Measurements from ENCODE around the gene KCNH2. TPM values are rescaled to one million over a fixed set of nuclear protein-coding genes. Genes with fewer than 3 reads are reported as not detected.

The KCNH2 gene
- total RNA-seq, 2 donors from 2014 or later, result 1.1 to 1.9 TPM

GRCh38 chr7:151020231-151020630 lies 42.1 kb upstream of the KCNH2 start:
- Mint-ChIP-seq H3K27me3 (ENCODE audit: insufficient read depth) (peaks cover 88% of the 10 kb centered on the region), H3K4me3 (no peak overlapping the region), H3K27ac (no peak overlapping the region), H3K36me3 (ENCODE audit: low read depth) (no peaks in the 10 kb centered on the region), H3K4me1 (peaks cover 21% of the 10 kb centered on the region), H3K9me3 (peaks cover 3% of the 10 kb centered on the region)
- H3K36me3 ChIP-seq (ENCODE audit: control insufficient read depth, insufficient read depth, low read length), result no peaks in the 10 kb centered on the region
- DNase-seq, result peak; percentile 77
- no peak overlapping the region for H3K9ac ChIP-seq (ENCODE audit: extremely low read depth, low read length, poor library complexity, severe bottlenecking)
- no peaks in the 10 kb centered on the region for H3K4me1 ChIP-seq (ENCODE audit: control insufficient read depth, insufficient read depth, low read length)
- 56 to 57% methylated on average over 3 to 6 of the region's 7 CpGs for WGBS, 2 experiments (ENCODE audit: insufficient coverage in 1 of 2, insufficient read length in 1 of 2)
- peak overlapping the region; percentile 61 for H3K27ac ChIP-seq (ENCODE audit: low read depth, low read length)
- H3K9me3 ChIP-seq (ENCODE audit: control insufficient read depth, low read length), result no peaks in the 10 kb centered on the region
- no peak overlapping the region for H3K4me3 ChIP-seq (ENCODE audit: low read length)
- H3K27me3 ChIP-seq (ENCODE audit: control insufficient read depth, insufficient read depth, low read length, poor library complexity, severe bottlenecking), result peaks cover 46% of the 10 kb centered on the region
- TF ChIP-seq CTCF (conservative IDR thresholded peaks at IDR 0.05), result no peak

- no peak for DNase-seq
These were observed 41.0 kb upstream of the KCNH2 start for GRCh38 chr7:151019130-151019447.

GRCh38 chr7:151018421-151019129 lies 40.5 kb upstream of the KCNH2 start:
- peak overlapping the region; percentile 50 for H3K4me3 Mint-ChIP-seq
- no peaks in the 10 kb centered on the region for H3K9me3 ChIP-seq (ENCODE audit: control insufficient read depth, low read length)
- peaks cover 18% of the 10 kb centered on the region for H3K4me1 Mint-ChIP-seq
- H3K27me3 Mint-ChIP-seq (ENCODE audit: insufficient read depth), result peaks cover 92% of the 10 kb centered on the region
- no peak overlapping the region for H3K27ac Mint-ChIP-seq
- H3K27me3 ChIP-seq (ENCODE audit: control insufficient read depth, insufficient read depth, low read length, poor library complexity, severe bottlenecking), result peaks cover 46% of the 10 kb centered on the region
- H3K36me3 Mint-ChIP-seq (ENCODE audit: low read depth), result no peaks in the 10 kb centered on the region
- H3K4me3 ChIP-seq (ENCODE audit: low read length), result peak overlapping the region; percentile 47
- H3K9ac ChIP-seq (ENCODE audit: extremely low read depth, low read length, poor library complexity, severe bottlenecking), result no peak overlapping the region
- no peaks in the 10 kb centered on the region for H3K36me3 ChIP-seq (ENCODE audit: control insufficient read depth, insufficient read depth, low read length)
- peak; percentile 70 for DNase-seq
- no peaks in the 10 kb centered on the region for H3K4me1 ChIP-seq (ENCODE audit: control insufficient read depth, insufficient read depth, low read length)
- peaks cover 3% of the 10 kb centered on the region for H3K9me3 Mint-ChIP-seq
- no peak overlapping the region for H3K27ac ChIP-seq (ENCODE audit: low read depth, low read length)
- no peak for TF ChIP-seq CTCF (conservative IDR thresholded peaks at IDR 0.05)
- WGBS, 2 experiments (ENCODE audit: insufficient coverage in 1 of 2, insufficient read length in 1 of 2), result 6 to 11% methylated on average over 29 to 79 of the region's 82 CpGs

More at GRCh38 chr7:151019130-151019447, 41.0 kb upstream of the KCNH2 start:
- Mint-ChIP-seq H3K36me3 (ENCODE audit: low read depth) (no peaks in the 10 kb centered on the region), H3K9me3 (peaks cover 3% of the 10 kb centered on the region), H3K4me1 (peaks cover 18% of the 10 kb centered on the region), H3K27ac (no peak overlapping the region), H3K4me3 (no peak overlapping the region), H3K27me3 (ENCODE audit: insufficient read depth) (peaks cover 89% of the 10 kb centered on the region)
- no peak for TF ChIP-seq CTCF (conservative IDR thresholded peaks at IDR 0.05)
- H3K4me3 ChIP-seq (ENCODE audit: low read length), result no peak overlapping the region
- 57 to 68% methylated on average over 12 to 20 of the region's 20 CpGs for WGBS, 2 experiments (ENCODE audit: insufficient coverage in 1 of 2, insufficient read length in 1 of 2)
- H3K27ac ChIP-seq (ENCODE audit: low read depth, low read length), result no peak overlapping the region
- no peaks in the 10 kb centered on the region for H3K36me3 ChIP-seq (ENCODE audit: control insufficient read depth, insufficient read depth, low read length)
- no peaks in the 10 kb centered on the region for H3K9me3 ChIP-seq (ENCODE audit: control insufficient read depth, low read length)
- H3K27me3 ChIP-seq (ENCODE audit: control insufficient read depth, insufficient read depth, low read length, poor library complexity, severe bottlenecking), result peaks cover 46% of the 10 kb centered on the region
- H3K4me1 ChIP-seq (ENCODE audit: control insufficient read depth, insufficient read depth, low read length), result no peaks in the 10 kb centered on the region
- no peak overlapping the region for H3K9ac ChIP-seq (ENCODE audit: extremely low read depth, low read length, poor library complexity, severe bottlenecking)

Data from endodermal cell (in vitro differentiated cells).